Pulmonary artery endothelial cell (primary cell): ENCODE data around the gene NBR1. TPM values are rescaled to one million over a fixed set of nuclear protein-coding genes. Genes with fewer than 3 reads are reported as not detected.
"Not testable (repeated sequence)": the region's sequence is repeated elsewhere in the genome, so short reads cannot be mapped to it uniquely, and the experiment has no call there.

Experiments
- DNase-seq: peaks from one replicate; pipeline ENCODE4 v3.0.0-alpha.2; 2011; ENCODE audit warnings: low read depth, low spot score
- total RNA-seq: library from RNA; depleted of rRNA; stranded (reverse); fragments of >200 nt; gene quantifications from 2 replicates; pipeline ENCODE4 v1.2.3, GENCODE V29; 2014

NBR1 gene
- total RNA-seq, result 105 and 110 TPM in 2 replicates

GRCh38 chr17:43170766-43171585 lies at the start of gene NBR1:
NBR1 (plus strand) TSS chr17:43171214; CDS start chr17:43175800, 4,586 bp downstream.
- DNase-seq, result peak; percentile 95

GRCh38 chr17:43125133-43125966 lies 45.7 kb upstream of the NBR1 start, which contains the start of gene BRCA1:
BRCA1 (minus strand) TSS chr17:43125364; CDS start chr17:43124096, 1,268 bp downstream.
- DNase-seq, result peak; percentile 95

GRCh38 chr17:43125967-43126910 lies 44.8 kb upstream of the NBR1 start:
- no peak for DNase-seq

GRCh38 chr17:43126911-43127290 lies 44.1 kb upstream of the NBR1 start:
- DNase-seq, result no peak

- not testable (repeated sequence) for DNase-seq
Measured at GRCh38 chr17:43127333-43127876, 43.6 kb upstream of the NBR1 start.

- DNase-seq, result no peak
Measured at GRCh38 chr17:43129671-43130010, 41.4 kb upstream of the NBR1 start.

GRCh38 chr17:43132117-43132516 lies 38.9 kb upstream of the NBR1 start:
- no peak for DNase-seq

- DNase-seq, result not testable (repeated sequence)
Measured at GRCh38 chr17:43133439-43133838, 37.6 kb upstream of the NBR1 start.

- no peak for DNase-seq
Measured at GRCh38 chr17:43134774-43135453, 36.1 kb upstream of the NBR1 start.

- no peak for DNase-seq
Measured at GRCh38 chr17:43135454-43135819, 35.6 kb upstream of the NBR1 start.

- DNase-seq, result not testable (repeated sequence)
Measured at GRCh38 chr17:43136574-43136973, 34.4 kb upstream of the NBR1 start.

- not testable (repeated sequence) for DNase-seq
Measured at GRCh38 chr17:43138531-43138930, 32.5 kb upstream of the NBR1 start.

- DNase-seq, result no peak
Measured at GRCh38 chr17:43140396-43141332, 30.4 kb upstream of the NBR1 start.

GRCh38 chr17:43142153-43142552 lies 28.9 kb upstream of the NBR1 start:
- DNase-seq, result no peak

- DNase-seq, result no peak
Measured at GRCh38 chr17:43143201-43143600, 27.8 kb upstream of the NBR1 start.

- DNase-seq, result no peak
Measured at GRCh38 chr17:43146649-43147048, 24.4 kb upstream of the NBR1 start.

- DNase-seq, result no peak
Measured at GRCh38 chr17:43151880-43152456, 19.0 kb upstream of the NBR1 start.

GRCh38 chr17:43153197-43153835 lies 17.7 kb upstream of the NBR1 start:
- DNase-seq, result not testable (repeated sequence)
